Trophoblast cell (in vitro differentiated cells and primary cell): Measurements from ENCODE around the gene DVL2.

Experiments used
- DNase-seq, 2 donors: peaks; one replicate each; pipeline ENCODE4 v3.0.0-alpha.2; 2016
- H2AFZ ChIP-seq: 2 replicates; pipeline ENCODE4 v1.6.1; 2013; ENCODE audit warnings: low read length, moderate library complexity, mild to moderate bottlenecking; ENCODE audit not compliant: insufficient read depth, poor library complexity
- H2AK5ac ChIP-seq: 2 replicates; pipeline ENCODE4 v1.6.1; 2013; ENCODE audit warnings: mild to moderate bottlenecking, low read length
- H2BK120ac ChIP-seq: 2 replicates; pipeline ENCODE4 v1.6.1; 2013; ENCODE audit warnings: low read length, mild to moderate bottlenecking, moderate library complexity; ENCODE audit not compliant: insufficient read depth, poor library complexity
- H2BK12ac ChIP-seq: 2 replicates; pipeline ENCODE4 v1.6.1; 2013; ENCODE audit warnings: mild to moderate bottlenecking, low read length, moderate library complexity
- H2BK5ac ChIP-seq: 2 replicates; pipeline ENCODE4 v1.6.1; 2013; ENCODE audit warnings: low read length, low read depth, moderate library complexity, mild to moderate bottlenecking; ENCODE audit not compliant: poor library complexity
- H3K14ac ChIP-seq: 2 replicates; pipeline ENCODE4 v1.6.1; 2013; ENCODE audit warnings: mild to moderate bottlenecking, low read length
- H3K18ac ChIP-seq: 2 replicates; pipeline ENCODE4 v1.6.1; 2013; ENCODE audit warnings: mild to moderate bottlenecking, low read length
- H3K23ac ChIP-seq: 2 replicates; pipeline ENCODE4 v1.6.1; 2013; ENCODE audit warnings: low read length
- H3K27ac ChIP-seq: 2 replicates; pipeline ENCODE4 v1.5.1; 2013; ENCODE audit warnings: low read depth, mild to moderate bottlenecking, inconsistent platforms, low read length, moderate library complexity
- H3K27me3 ChIP-seq: 2 replicates; pipeline ENCODE4 v1.6.1; 2013; ENCODE audit warnings: inconsistent platforms, mild to moderate bottlenecking, low read length, moderate library complexity; ENCODE audit not compliant: insufficient read depth
- H3K36me3 ChIP-seq, 2 experiments: 1 replicate in 1 of 2; 2 replicates in 1 of 2; pipeline ENCODE4 v1.6.1; 2013; ENCODE audit warnings: low read length in 2 of 2, mild to moderate bottlenecking in 2 of 2, moderate library complexity in 1 of 2; ENCODE audit not compliant: insufficient read depth in 2 of 2, control insufficient read depth in 1 of 2
- H3K4ac ChIP-seq: 2 replicates; pipeline ENCODE4 v1.6.1; 2013; ENCODE audit warnings: low read depth, mild to moderate bottlenecking, low read length, moderate library complexity
- H3K4me1 ChIP-seq, 2 experiments: 1 replicate in 1 of 2; 2 replicates in 1 of 2; pipeline ENCODE4 v1.6.1; 2013; ENCODE audit warnings: low read length in 2 of 2, mild to moderate bottlenecking in 2 of 2, moderate library complexity in 1 of 2; ENCODE audit not compliant: insufficient read depth in 2 of 2, control insufficient read depth in 1 of 2
- H3K4me2 ChIP-seq: 2 replicates; pipeline ENCODE4 v1.6.1; 2013; ENCODE audit warnings: inconsistent platforms, mild to moderate bottlenecking, low read length, moderate library complexity
- H3K4me3 ChIP-seq: 2 replicates; pipeline ENCODE4 v1.5.1; 2013; ENCODE audit warnings: mild to moderate bottlenecking, low read depth, low read length, inconsistent platforms
- H3K79me1 ChIP-seq: one replicate; pipeline ENCODE4 v1.6.1; 2013; ENCODE audit warnings: low read length
- H3K79me2 ChIP-seq: 2 replicates; pipeline ENCODE4 v1.6.1; 2013; ENCODE audit warnings: low read length, mild to moderate bottlenecking; ENCODE audit not compliant: control insufficient read depth, insufficient read depth, poor library complexity
- H3K9ac ChIP-seq: 2 replicates; pipeline ENCODE4 v1.6.1; 2013; ENCODE audit warnings: mild to moderate bottlenecking, low read length
- H3K9me3 ChIP-seq: 2 replicates; pipeline ENCODE4 v1.6.1; 2013; ENCODE audit warnings: low read depth, mild to moderate bottlenecking, control low read depth, inconsistent platforms, low read length; ENCODE audit not compliant: insufficient read depth
- H4K12ac ChIP-seq: 2 replicates; pipeline ENCODE4 v1.6.1; 2013; ENCODE audit warnings: low read depth, mild to moderate bottlenecking, low read length, moderate library complexity
- H4K8ac ChIP-seq: 2 replicates; pipeline ENCODE4 v1.6.1; 2013; ENCODE audit warnings: low read depth, mild to moderate bottlenecking, low read length, moderate library complexity
- H4K91ac ChIP-seq: one replicate; pipeline ENCODE4 v1.6.1; 2013; ENCODE audit warnings: low read depth, mild to moderate bottlenecking, low read length, moderate library complexity
- WGBS: extraction: QIAGEN DNeasy Blood & Tissue Kit; methylation state at CpG from one replicate; pipeline ENCODE4 v1.1.7; 2013; ENCODE audit warnings: missing lambda C conversion rate; ENCODE audit not compliant: insufficient read length, insufficient coverage; ENCODE audit errors: extremely low coverage; 5-methylcytosine and 5-hydroxymethylcytosine counted together

Gene DVL2

GRCh38 chr17:7223375-7223774 lies 10.9 kb downstream of the DVL2 start:
- peaks cover 30 to 32% of the 10 kb centered on the region in 2 experiments for H3K4me1 ChIP-seq
- WGBS = no CpG with 5 or more reads among the region's 4 CpGs
- H3K27ac ChIP-seq = no peak overlapping the region
- H3K79me1 ChIP-seq = peaks cover 17% of the 10 kb centered on the region
- no peak overlapping the region for H2AK5ac ChIP-seq
- no peak overlapping the region for H3K4me2 ChIP-seq
- H4K12ac ChIP-seq = no peak overlapping the region
- no peak overlapping the region for H2BK5ac ChIP-seq
- H2AFZ ChIP-seq = no peak overlapping the region
- no peak overlapping the region for H3K23ac ChIP-seq
- H3K9me3 ChIP-seq = no peaks in the 10 kb centered on the region
- peaks cover 10% of the 10 kb centered on the region for H3K79me2 ChIP-seq
- peak; percentile 74 to 91 for DNase-seq
- H3K27me3 ChIP-seq = no peaks in the 10 kb centered on the region
- H3K36me3 ChIP-seq = peaks cover 74% of the 10 kb centered on the region in 2 experiments
- H3K14ac ChIP-seq = no peak overlapping the region
- no peak overlapping the region for H2BK12ac ChIP-seq
- no peak overlapping the region for H3K18ac ChIP-seq
- no peak overlapping the region for H4K8ac ChIP-seq
- no peak overlapping the region for H3K9ac ChIP-seq
- no peak overlapping the region for H2BK120ac ChIP-seq
- H3K4me3 ChIP-seq = no peak overlapping the region
- no peak overlapping the region for H3K4ac ChIP-seq
- no peak overlapping the region for H4K91ac ChIP-seq

- Histone ChIP-seq H3K18ac (no peak overlapping the region), H3K4me3 (peak overlapping the region; percentile 11), H3K9ac (no peak overlapping the region), H3K4ac (no peak overlapping the region), H3K79me1 (peaks cover 21% of the 10 kb centered on the region), H3K14ac (no peak overlapping the region), H2AFZ (no peak overlapping the region), H3K27me3 (no peaks in the 10 kb centered on the region), H3K9me3 (no peaks in the 10 kb centered on the region), H2BK5ac (no peak overlapping the region), H2BK120ac (no peak overlapping the region), H3K36me3 (peaks cover 70 to 72% of the 10 kb centered on the region in 2 experiments), H3K27ac (peak overlapping the region; percentile 3), H3K79me2 (peaks cover 10% of the 10 kb centered on the region), H4K12ac (no peak overlapping the region), H3K23ac (no peak overlapping the region), H3K4me2 (no peak overlapping the region), H4K91ac (no peak overlapping the region), H4K8ac (no peak overlapping the region), H3K4me1 (peaks cover 34 to 37% of the 10 kb centered on the region in 2 experiments), H2BK12ac (no peak overlapping the region), H2AK5ac (no peak overlapping the region)
- DNase-seq = no peak
- no CpG with 5 or more reads among the region's 7 CpGs for WGBS
Observed at GRCh38 chr17:7222972-7223292, 11.4 kb downstream of the DVL2 start.

- Histone ChIP-seq H3K27ac (peak overlapping the region; percentile 3), H3K9me3 (no peaks in the 10 kb centered on the region), H3K4me2 (no peak overlapping the region), H3K4ac (no peak overlapping the region), H2AFZ (no peak overlapping the region), H3K79me2 (peaks cover 10% of the 10 kb centered on the region), H3K14ac (no peak overlapping the region), H3K4me3 (no peak overlapping the region), H2BK12ac (no peak overlapping the region), H3K23ac (no peak overlapping the region), H3K4me1 (peaks cover 38 to 40% of the 10 kb centered on the region in 2 experiments), H3K27me3 (no peaks in the 10 kb centered on the region), H2BK5ac (no peak overlapping the region), H4K12ac (no peak overlapping the region), H4K91ac (no peak overlapping the region), H3K18ac (no peak overlapping the region), H3K9ac (no peak overlapping the region), H2AK5ac (no peak overlapping the region), H2BK120ac (no peak overlapping the region), H4K8ac (no peak overlapping the region), H3K79me1 (peaks cover 22% of the 10 kb centered on the region), H3K36me3 (peaks cover 64 to 66% of the 10 kb centered on the region in 2 experiments)
- no peak for DNase-seq
- WGBS = no CpG with 5 or more reads among the region's 15 CpGs
Observed at GRCh38 chr17:7222093-7222971, 12.0 kb downstream of the DVL2 start.

- Histone ChIP-seq H3K4me2 (peak overlapping the region; percentile 85), H3K9me3 (no peaks in the 10 kb centered on the region), H3K4me3 (no peak overlapping the region), H2AK5ac (no peak overlapping the region), H3K9ac (no peak overlapping the region), H3K18ac (peak overlapping the region; percentile 95), H2AFZ (no peak overlapping the region), H3K79me1 (peaks cover 24% of the 10 kb centered on the region), H3K4me1 (peaks cover 39 to 45% of the 10 kb centered on the region in 2 experiments), H3K23ac (no peak overlapping the region), H3K14ac (peak overlapping the region; percentile 95), H3K79me2 (peaks cover 10% of the 10 kb centered on the region), H3K36me3 (peaks cover 55 to 58% of the 10 kb centered on the region in 2 experiments), H3K27ac (peak overlapping the region; percentile 98), H3K4ac (peak overlapping the region; percentile 65), H4K12ac (peak overlapping the region; percentile 49), H4K91ac (peak overlapping the region; percentile 99), H2BK12ac (no peak overlapping the region), H4K8ac (peak overlapping the region; percentile 39), H2BK5ac (no peak overlapping the region), H2BK120ac (no peak overlapping the region), H3K27me3 (no peaks in the 10 kb centered on the region)
- no CpG with 5 or more reads among the region's 10 CpGs for WGBS
- DNase-seq = no peak
Observed at GRCh38 chr17:7221278-7222092, 12.8 kb downstream of the DVL2 start.
